Activated CD4-positive, CD25-positive, alpha-beta regulatory T cell (primary cell): Measurements from ENCODE around the gene RHCG.

Experiments
- DNase-seq, 4 experiments: peaks; one replicate each; lab custom pipeline; 2025; lab: John Stamatoyannopoulos, UW

Gene RHCG

GRCh38 chr15:89444241-89445225 is 51.9 kb downstream of the RHCG start:
- DNase-seq: no peak

GRCh38 chr15:89443581-89443980 is 52.8 kb downstream of the RHCG start:
- no peak for DNase-seq

- DNase-seq: peak in 1 of 4 experiments; percentile 4
Observed at GRCh38 chr15:89442671-89443307, 53.6 kb downstream of the RHCG start.

GRCh38 chr15:89442155-89442554 is 54.2 kb downstream of the RHCG start:
- DNase-seq: no peak

- DNase-seq: no peak
Observed at GRCh38 chr15:89441295-89441812, 55.0 kb downstream of the RHCG start.

- no peak for DNase-seq
Observed at GRCh38 chr15:89439764-89440163, 56.6 kb downstream of the RHCG start.

GRCh38 chr15:89436560-89437311 is 59.6 kb downstream of the RHCG start:
- no peak for DNase-seq

GRCh38 chr15:89435362-89435761 is 61.0 kb downstream of the RHCG start:
- no peak for DNase-seq

GRCh38 chr15:89433686-89434085 is 62.7 kb downstream of the RHCG start:
- no peak for DNase-seq

GRCh38 chr15:89430530-89431341 is 65.6 kb downstream of the RHCG start:
- DNase-seq: peak; percentile 65 to 96 (median 84)

GRCh38 chr15:89429986-89430385 is 66.4 kb downstream of the RHCG start:
- DNase-seq: no peak

GRCh38 chr15:89429023-89429422 is 67.4 kb downstream of the RHCG start:
- no peak for DNase-seq

GRCh38 chr15:89428246-89428645 is 68.1 kb downstream of the RHCG start:
- DNase-seq: no peak

GRCh38 chr15:89426500-89426899 is 69.9 kb downstream of the RHCG start:
- DNase-seq: no peak

- DNase-seq: no peak
Observed at GRCh38 chr15:89423981-89424380, 72.4 kb downstream of the RHCG start.
